Smooth muscle cell (in vitro differentiated cells): ENCODE measurements around the gene RAC3. TPM values are rescaled to one million over a fixed set of nuclear protein-coding genes. Genes with fewer than 3 reads are reported as not detected.

Experiments
- DNase-seq: peaks from one replicate; lab custom pipeline; 2025; ENCODE audit not compliant: unreplicated experiment; lab: John Stamatoyannopoulos, UW
- H2AFZ ChIP-seq: fragments of 200-600 bp; sonication (generic); 2 replicates; pipeline ENCODE4 v1.6.0; 2016; ENCODE audit warnings: antibody characterized with exemption, low read depth, mild to moderate bottlenecking
- H3F3A ChIP-seq: fragments of 200-600 bp; sonication (generic); 2 replicates; pipeline ENCODE4 v1.6.0; 2017; ENCODE audit warnings: antibody characterized with exemption, low read depth
- H3K27ac ChIP-seq: fragments of 200-600 bp; sonication (generic); 2 replicates; pipeline ENCODE4 v1.5.1; 2016; ENCODE audit warnings: low read depth, mild to moderate bottlenecking
- H3K27me3 ChIP-seq: fragments of 200-600 bp; sonication (generic); 2 replicates; pipeline ENCODE4 v1.6.1; 2016; ENCODE audit warnings: low read depth, mild to moderate bottlenecking
- H3K36me3 ChIP-seq: fragments of 200-600 bp; sonication (generic); 2 replicates; pipeline ENCODE4 v1.5.1; 2016; ENCODE audit warnings: low read depth
- H3K4me1 ChIP-seq: fragments of 200-600 bp; sonication (generic); 2 replicates; pipeline ENCODE4 v1.5.1; 2016; ENCODE audit warnings: low read depth
- H3K4me2 ChIP-seq: fragments of 200-600 bp; sonication (generic); 2 replicates; pipeline ENCODE4 v1.6.0; 2016; ENCODE audit warnings: mild to moderate bottlenecking
- H3K4me3 ChIP-seq: fragments of 200-600 bp; sonication (generic); 2 replicates; pipeline ENCODE4 v1.5.1; 2016; ENCODE audit warnings: mild to moderate bottlenecking
- H3K79me2 ChIP-seq: fragments of 200-600 bp; sonication (generic); 2 replicates; pipeline ENCODE4 v1.6.0; 2016; ENCODE audit warnings: low read depth, mild to moderate bottlenecking
- H3K9ac ChIP-seq: fragments of 200-600 bp; sonication (generic); 2 replicates; pipeline ENCODE4 v1.6.0; 2016; ENCODE audit warnings: low read depth
- H3K9me3 ChIP-seq: fragments of 200-600 bp; sonication (generic); replicated peaks from 2 replicates; pipeline ENCODE4 v1.5.1; 2016; ENCODE audit warnings: low read depth
- H4K20me1 ChIP-seq: fragments of 200-600 bp; sonication (generic); 2 replicates; pipeline ENCODE4 v1.6.0; 2016; ENCODE audit warnings: low read depth
- WGBS: methylation state at CpG from one replicate; pipeline ENCODE4 v1.1.7; 2016; ENCODE audit warnings: low lambda C conversion rate; 5-methylcytosine and 5-hydroxymethylcytosine counted together
- polyA plus RNA-seq: library from polyadenylated mRNA; unstranded; fragments of >200 nt; fragmentation: Nextera tagmentation; extraction: Ambion mirVana; gene quantifications from 2 replicates; pipeline ENCODE4 v1.2.1, GENCODE V29; 2016
- total RNA-seq: library from RNA; depleted of rRNA; stranded (reverse); fragments of >200 nt; gene quantifications from 2 replicates; pipeline ENCODE4 v1.2.3, GENCODE V29; 2014
- TF ChIP-seq, protein P1 (sequence below): fragments of 200-600 bp; sonication (generic); IDR thresholded peaks from 2 replicates; pipeline ENCODE4 v1.5.1; 2017; ENCODE audit warnings: borderline replicate concordance, mild to moderate bottlenecking, antibody characterized with exemption; ENCODE audit not compliant: insufficient read depth, poor library complexity, severe bottlenecking

The RAC3 gene
- total and polyA plus RNA-seq, 2 experiments from 2014 or later, result 15.3 to 33.0 TPM

DNA sequence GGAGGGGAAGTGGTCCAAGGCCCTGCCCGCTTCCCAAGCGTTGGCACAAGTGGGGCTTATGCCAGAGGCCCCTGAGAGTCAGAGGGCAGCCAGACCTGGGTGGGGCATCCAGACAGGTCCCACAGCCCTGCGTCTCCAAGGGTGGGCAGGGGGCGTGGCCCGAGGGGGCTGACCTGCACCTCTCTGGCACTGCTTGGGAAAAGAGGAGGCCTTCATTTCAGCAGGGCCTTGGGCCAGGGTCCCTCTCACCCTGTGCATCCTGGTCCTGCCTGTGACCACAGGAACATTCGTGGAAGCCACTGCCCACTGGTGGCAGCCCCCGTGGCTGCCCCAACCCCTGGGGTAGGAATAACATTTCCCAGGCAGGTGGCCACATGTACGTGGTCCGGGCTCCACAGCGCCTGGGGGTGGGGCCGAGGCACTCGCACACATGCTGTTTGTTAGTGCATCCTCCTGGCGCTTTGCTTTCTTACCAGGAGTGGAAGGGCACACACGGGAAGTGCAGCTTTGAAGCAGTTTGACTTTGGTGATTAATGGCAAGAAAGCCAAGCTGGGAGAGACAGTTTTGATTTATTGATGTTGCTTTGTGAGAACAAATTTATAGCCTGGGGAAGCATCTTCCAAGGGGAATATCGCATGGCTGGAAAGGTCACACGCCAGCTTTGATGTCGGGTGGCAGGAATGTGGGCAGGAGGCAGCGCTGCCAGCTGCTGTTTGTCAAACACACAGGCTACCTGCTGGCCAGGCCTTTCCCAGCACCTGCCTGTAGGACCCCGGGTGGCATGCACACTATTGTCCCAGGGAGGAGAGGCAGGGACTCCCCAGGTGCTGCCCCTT lies 13.1 kb upstream of the RAC3 start:
- no peaks in the 10 kb centered on the region for H3K27me3 ChIP-seq
- H3K4me1 ChIP-seq, result peaks cover 8% of the 10 kb centered on the region
- H3K4me2 ChIP-seq, result no peak overlapping the region
- H3K9ac ChIP-seq, result no peak overlapping the region
- H3F3A ChIP-seq, result no peaks in the 10 kb centered on the region
- TF ChIP-seq, protein P1, sequence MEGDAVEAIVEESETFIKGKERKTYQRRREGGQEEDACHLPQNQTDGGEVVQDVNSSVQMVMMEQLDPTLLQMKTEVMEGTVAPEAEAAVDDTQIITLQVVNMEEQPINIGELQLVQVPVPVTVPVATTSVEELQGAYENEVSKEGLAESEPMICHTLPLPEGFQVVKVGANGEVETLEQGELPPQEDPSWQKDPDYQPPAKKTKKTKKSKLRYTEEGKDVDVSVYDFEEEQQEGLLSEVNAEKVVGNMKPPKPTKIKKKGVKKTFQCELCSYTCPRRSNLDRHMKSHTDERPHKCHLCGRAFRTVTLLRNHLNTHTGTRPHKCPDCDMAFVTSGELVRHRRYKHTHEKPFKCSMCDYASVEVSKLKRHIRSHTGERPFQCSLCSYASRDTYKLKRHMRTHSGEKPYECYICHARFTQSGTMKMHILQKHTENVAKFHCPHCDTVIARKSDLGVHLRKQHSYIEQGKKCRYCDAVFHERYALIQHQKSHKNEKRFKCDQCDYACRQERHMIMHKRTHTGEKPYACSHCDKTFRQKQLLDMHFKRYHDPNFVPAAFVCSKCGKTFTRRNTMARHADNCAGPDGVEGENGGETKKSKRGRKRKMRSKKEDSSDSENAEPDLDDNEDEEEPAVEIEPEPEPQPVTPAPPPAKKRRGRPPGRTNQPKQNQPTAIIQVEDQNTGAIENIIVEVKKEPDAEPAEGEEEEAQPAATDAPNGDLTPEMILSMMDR, result no peak
- no peaks in the 10 kb centered on the region for H3K36me3 ChIP-seq
- no peak overlapping the region for H3K4me3 ChIP-seq
- H3K79me2 ChIP-seq, result peaks cover 3% of the 10 kb centered on the region
- H3K9me3 ChIP-seq, result no peaks in the 10 kb centered on the region
- H2AFZ ChIP-seq, result no peak overlapping the region
- peaks cover 27% of the 10 kb centered on the region for H4K20me1 ChIP-seq
- no peak for DNase-seq
- 90% methylated on average over 16 of the region's 19 CpGs for WGBS
- no peak overlapping the region for H3K27ac ChIP-seq

DNA sequence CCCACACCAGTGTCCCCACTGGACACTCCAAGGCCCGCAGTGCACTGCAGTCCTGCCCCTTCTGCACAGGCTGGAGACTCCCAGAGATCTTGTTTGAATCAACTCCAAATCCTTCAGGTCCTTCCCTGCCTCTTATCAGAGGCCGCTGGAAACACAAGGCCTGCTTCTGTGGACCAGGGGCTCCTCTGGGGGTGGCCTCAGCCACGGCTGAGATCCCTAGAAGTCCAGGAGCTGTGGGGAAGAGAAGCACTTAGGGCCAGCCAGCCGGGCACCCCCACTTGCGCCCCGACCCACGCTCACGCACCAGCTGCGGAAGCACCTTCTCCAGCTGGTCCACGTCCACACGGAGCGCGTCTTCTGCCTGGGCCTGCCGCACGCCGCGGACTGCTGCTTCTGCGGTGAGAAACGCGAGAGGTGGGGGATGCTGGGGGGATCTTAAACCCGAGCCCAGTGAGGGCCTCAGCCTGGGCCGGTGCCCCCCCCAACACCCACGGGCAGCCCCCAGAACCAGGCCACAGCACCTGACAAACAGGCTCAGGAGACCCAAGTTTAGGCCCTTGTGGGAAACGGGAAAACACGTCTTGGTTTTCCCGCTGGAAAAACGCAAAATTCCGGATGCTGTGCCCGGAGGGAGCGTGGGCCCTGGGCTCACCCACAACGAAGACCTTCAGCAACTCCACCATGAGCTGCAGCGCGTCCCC lies 12.3 kb upstream of the RAC3 start:
- TF ChIP-seq, protein P1, result no peak
- no peak overlapping the region for H3K27ac ChIP-seq

DNA sequence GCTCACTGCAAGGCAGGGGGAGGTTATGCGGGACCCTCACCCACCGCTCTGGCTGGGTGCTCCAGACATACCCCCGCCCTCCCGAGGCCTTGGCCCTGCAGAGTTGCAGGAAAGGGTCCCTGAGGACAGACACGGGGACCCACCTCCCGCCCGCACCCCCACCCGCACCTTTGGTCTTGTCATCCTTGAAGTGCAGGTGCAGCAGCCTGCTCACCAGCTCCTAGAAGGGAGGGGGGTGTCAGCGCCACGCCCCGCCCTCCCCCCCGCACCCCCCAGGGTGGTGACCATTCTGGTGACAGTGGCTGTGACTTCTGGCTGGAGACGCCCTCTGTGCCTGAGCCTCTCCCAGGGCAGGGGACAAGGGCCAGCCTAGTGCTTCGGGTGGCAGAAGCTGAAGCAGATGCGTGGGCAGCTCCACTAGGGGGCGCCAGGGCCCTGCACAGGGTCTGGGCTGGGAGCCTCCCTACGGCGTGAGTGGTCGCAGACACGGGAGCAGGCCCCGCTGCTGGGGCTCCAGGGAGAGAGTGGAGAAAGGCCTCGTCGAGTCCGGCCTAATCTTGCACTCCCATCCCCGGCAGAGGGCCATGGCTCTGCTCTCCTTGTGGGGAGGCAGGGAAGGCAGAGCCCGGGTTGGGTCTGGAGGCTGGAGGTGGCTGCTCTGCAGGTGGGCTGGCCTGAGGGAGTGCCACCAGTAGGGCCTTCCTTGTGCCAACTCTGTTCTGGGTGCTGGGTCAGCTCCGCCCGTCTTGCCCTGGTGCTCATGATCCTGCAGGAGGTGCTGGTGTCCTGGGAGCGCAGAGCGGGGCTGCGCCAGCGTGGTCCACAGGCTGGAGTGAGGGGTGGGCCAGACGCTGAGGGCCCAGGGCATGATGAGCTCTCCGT lies 11.5 kb upstream of the RAC3 start:
- H3K9ac ChIP-seq, result no peak overlapping the region
- no peak overlapping the region for H2AFZ ChIP-seq
- H3K4me3 ChIP-seq, result no peak overlapping the region
- no peak for DNase-seq
- TF ChIP-seq, protein P1, result peak; percentile 69
- whole genome bisulfite sequencing, result 65% methylated on average over 26 of the region's 34 CpGs
- H3K4me2 ChIP-seq, result no peak overlapping the region
- H3K27me3 ChIP-seq, result no peaks in the 10 kb centered on the region
- H3K4me1 ChIP-seq, result peaks cover 15% of the 10 kb centered on the region
- no peak overlapping the region for H3K27ac ChIP-seq
- no peaks in the 10 kb centered on the region for H3K9me3 ChIP-seq
- peaks cover 3% of the 10 kb centered on the region for H3K79me2 ChIP-seq
- peaks cover 27% of the 10 kb centered on the region for H4K20me1 ChIP-seq
- no peaks in the 10 kb centered on the region for H3K36me3 ChIP-seq
- H3F3A ChIP-seq, result no peaks in the 10 kb centered on the region

More for the DNA sequence above, 12.3 kb upstream of the RAC3 start:
- H4K20me1 ChIP-seq, result peaks cover 27% of the 10 kb centered on the region
- H3K27me3 ChIP-seq, result no peaks in the 10 kb centered on the region
- H2AFZ ChIP-seq, result no peak overlapping the region
- H3K4me1 ChIP-seq, result peaks cover 12% of the 10 kb centered on the region
- no peak overlapping the region for H3K9ac ChIP-seq
- H3K4me3 ChIP-seq, result no peak overlapping the region
- H3F3A ChIP-seq, result no peaks in the 10 kb centered on the region
- 94% methylated on average over 33 of the region's 33 CpGs for WGBS
- no peaks in the 10 kb centered on the region for H3K9me3 ChIP-seq
- no peak for DNase-seq
- no peaks in the 10 kb centered on the region for H3K36me3 ChIP-seq
- H3K4me2 ChIP-seq, result no peak overlapping the region
- peaks cover 3% of the 10 kb centered on the region for H3K79me2 ChIP-seq
